ENCODE results near the gene RHOB. TPM values are rescaled to one million over a fixed set of nuclear protein-coding genes. Genes with fewer than 3 reads are reported as not detected.
A peak's percentile ranks its signal among the peaks of the same experiment; 100 is the strongest.

RHOB gene
- total and polyA plus RNA-seq, 2 of the 13 experiments (the other 11 are each of a cell fraction or from before 2014, with no cell fraction given) = 192 to 268 TPM

DNA sequence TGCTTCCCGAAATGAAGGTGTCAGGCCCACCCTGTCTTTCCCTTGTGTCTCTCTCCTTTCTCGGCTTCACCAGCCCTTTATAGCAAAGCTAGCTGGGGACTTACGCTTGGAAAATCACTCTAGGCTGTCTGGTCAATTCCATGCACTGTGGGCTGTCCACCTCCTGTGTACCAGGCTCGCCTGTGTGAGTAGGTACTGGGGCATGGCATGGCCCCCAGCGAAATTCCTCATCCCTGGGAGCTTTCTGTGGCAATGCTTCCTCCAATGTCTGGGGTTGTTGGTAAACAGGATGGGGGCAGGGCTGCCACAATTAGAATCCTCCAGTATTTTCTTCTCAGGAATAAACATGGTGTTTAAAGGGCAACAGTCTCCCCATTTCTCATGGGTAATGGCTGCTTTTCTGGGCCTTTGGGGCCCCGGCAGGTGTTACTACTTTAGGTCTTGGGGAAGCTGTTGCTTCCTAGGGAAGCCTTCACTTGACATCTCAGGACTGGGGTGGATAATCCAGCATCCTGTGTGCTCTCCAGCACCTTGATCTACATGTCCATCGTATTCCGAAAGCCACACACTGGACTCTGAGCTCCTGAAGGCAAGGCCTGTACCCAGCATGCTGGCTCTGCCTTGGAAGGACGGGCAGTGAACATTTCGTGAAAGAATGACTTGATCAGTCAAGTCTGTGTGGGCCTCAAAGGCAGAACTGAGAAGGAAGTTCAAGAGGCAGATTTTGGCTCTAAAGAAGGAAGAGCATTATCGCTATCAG is 21.1 kb downstream of the RHOB start:
- peaks cover 26% of the 10 kb centered on the region for H3K4me1 ChIP-seq (ENCODE audit: insufficient read depth, low read length)
- intact Hi-C loops (cut with micrococcal nuclease; ENCODE audit: unreplicated experiment) (no loop called here), in situ Hi-C loops (cut with HindIII; ENCODE audit: extremely low pct_ligation_motif_present, low pct_unique_long_range_greater_than_20kb) (no loop called here)
- ATAC-seq (peak; percentile 69), DNase-seq (ENCODE audit: low spot score) (no peak), FAIRE-seq (peak; percentile 15)
- H3K4me2 ChIP-seq (ENCODE audit: low read depth, low read length) = peak overlapping the region; percentile 9
- H3K4me3 ChIP-seq (replicated peaks in 1 of 3; ENCODE audit: insufficient read depth in 1 of 3, low read depth in 2 of 3, low read length in 3 of 3) = no peak overlapping the region
- ChIA-PET POLR2A (interaction anchor here (0.9 to 3.7 kb wide), 10 partner anchors 12 to 117 kb away, joined by 3 to 32 read pairs (median 4); partner anchors contain the start of gene RHOB), CTCF (ENCODE audit: low intra/inter-chr PET ratio, low total read pairs) (no interaction called here)
- no peak overlapping the region for H3K27ac ChIP-seq (ENCODE audit: extremely low read length, insufficient read depth, low read length)
- peaks cover 3 to 15% of the 10 kb centered on the region in 2 experiments; a peak in 3 of 5 replicates for H3K27me3 ChIP-seq (ENCODE audit: control insufficient read depth in 1 of 2, insufficient read depth in 2 of 2, low read length in 2 of 2)
- BruUV-seq (replicated peaks) = no TSS peak
- WGBS (ENCODE audit: low lambda C conversion rate) = 42% methylated on average over 11 of the region's 11 CpGs
- no peak overlapping the region for H2AFZ ChIP-seq (ENCODE audit: low read length)
- no peak overlapping the region for H3K9ac ChIP-seq (ENCODE audit: insufficient read depth, low read depth, low read length)
- no peaks in the 10 kb centered on the region for H3K9me3 ChIP-seq (ENCODE audit: low read length)
- H4K20me1 ChIP-seq (ENCODE audit: insufficient read depth, low read length) = no peaks in the 10 kb centered on the region
- no peaks in the 10 kb centered on the region for H3K36me3 ChIP-seq (replicated peaks in 1 of 2; ENCODE audit: control insufficient read depth in 1 of 2, insufficient read depth in 2 of 2, low read length in 2 of 2)
- no peaks in the 10 kb centered on the region for H3K79me2 ChIP-seq (ENCODE audit: insufficient read depth, low read length)
- TF ChIP-seq ZZZ3 (CRISPR knock-in tag; IDR thresholded peaks at IDR 0.05; ENCODE audit: borderline replicate concordance) (no peak), ZNF501 (CRISPR knock-in tag; IDR thresholded peaks at IDR 0.05) (no peak), GZF1 (CRISPR knock-in tag; IDR thresholded peaks at IDR 0.05) (0 out of 2 replicates have a peak, but pooled peaks have one; percentile 35), MIER2 (CRISPR knock-in tag; IDR thresholded peaks at IDR 0.05) (no peak), HMG20B (CRISPR knock-in tag; conservative IDR thresholded peaks at IDR 0.05) (no peak), THAP7 (CRISPR knock-in tag; IDR thresholded peaks at IDR 0.05) (no peak), NFYB (CRISPR knock-in tag; IDR thresholded peaks at IDR 0.05) (no peak), ZBTB20 (CRISPR knock-in tag; IDR thresholded peaks at IDR 0.05; ENCODE audit: borderline replicate concordance, low read depth) (0 out of 2 replicates have a peak, but pooled peaks have one; percentile 43), PITX1 (CRISPR knock-in tag; IDR thresholded peaks at IDR 0.05) (peak; percentile 52; the same call in 1 of the 2 replicates), RORA (CRISPR knock-in tag; IDR thresholded peaks at IDR 0.05) (no peak)
- TF ChIP-seq, protein P1, sequence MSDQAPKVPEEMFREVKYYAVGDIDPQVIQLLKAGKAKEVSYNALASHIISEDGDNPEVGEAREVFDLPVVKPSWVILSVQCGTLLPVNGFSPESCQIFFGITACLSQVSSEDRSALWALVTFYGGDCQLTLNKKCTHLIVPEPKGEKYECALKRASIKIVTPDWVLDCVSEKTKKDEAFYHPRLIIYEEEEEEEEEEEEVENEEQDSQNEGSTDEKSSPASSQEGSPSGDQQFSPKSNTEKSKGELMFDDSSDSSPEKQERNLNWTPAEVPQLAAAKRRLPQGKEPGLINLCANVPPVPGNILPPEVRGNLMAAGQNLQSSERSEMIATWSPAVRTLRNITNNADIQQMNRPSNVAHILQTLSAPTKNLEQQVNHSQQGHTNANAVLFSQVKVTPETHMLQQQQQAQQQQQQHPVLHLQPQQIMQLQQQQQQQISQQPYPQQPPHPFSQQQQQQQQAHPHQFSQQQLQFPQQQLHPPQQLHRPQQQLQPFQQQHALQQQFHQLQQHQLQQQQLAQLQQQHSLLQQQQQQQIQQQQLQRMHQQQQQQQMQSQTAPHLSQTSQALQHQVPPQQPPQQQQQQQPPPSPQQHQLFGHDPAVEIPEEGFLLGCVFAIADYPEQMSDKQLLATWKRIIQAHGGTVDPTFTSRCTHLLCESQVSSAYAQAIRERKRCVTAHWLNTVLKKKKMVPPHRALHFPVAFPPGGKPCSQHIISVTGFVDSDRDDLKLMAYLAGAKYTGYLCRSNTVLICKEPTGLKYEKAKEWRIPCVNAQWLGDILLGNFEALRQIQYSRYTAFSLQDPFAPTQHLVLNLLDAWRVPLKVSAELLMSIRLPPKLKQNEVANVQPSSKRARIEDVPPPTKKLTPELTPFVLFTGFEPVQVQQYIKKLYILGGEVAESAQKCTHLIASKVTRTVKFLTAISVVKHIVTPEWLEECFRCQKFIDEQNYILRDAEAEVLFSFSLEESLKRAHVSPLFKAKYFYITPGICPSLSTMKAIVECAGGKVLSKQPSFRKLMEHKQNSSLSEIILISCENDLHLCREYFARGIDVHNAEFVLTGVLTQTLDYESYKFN (CRISPR knock-in tag; conservative IDR thresholded peaks at IDR 0.05) = no peak
- TF ChIP-seq, protein P2, sequence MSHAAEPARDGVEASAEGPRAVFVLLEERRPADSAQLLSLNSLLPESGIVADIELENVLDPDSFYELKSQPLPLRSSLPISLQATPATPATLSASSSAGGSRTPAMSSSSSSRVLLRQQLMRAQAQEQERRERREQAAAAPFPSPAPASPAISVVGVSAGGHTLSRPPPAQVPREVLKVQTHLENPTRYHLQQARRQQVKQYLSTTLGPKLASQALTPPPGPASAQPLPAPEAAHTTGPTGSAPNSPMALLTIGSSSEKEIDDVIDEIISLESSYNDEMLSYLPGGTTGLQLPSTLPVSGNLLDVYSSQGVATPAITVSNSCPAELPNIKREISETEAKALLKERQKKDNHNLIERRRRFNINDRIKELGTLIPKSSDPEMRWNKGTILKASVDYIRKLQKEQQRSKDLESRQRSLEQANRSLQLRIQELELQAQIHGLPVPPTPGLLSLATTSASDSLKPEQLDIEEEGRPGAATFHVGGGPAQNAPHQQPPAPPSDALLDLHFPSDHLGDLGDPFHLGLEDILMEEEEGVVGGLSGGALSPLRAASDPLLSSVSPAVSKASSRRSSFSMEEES (CRISPR knock-in tag; IDR thresholded peaks at IDR 0.05) = no peak
